ENCODE measurements around the gene NDUFC1. TPM values are rescaled to one million over a fixed set of nuclear protein-coding genes. Genes with fewer than 3 reads are reported as not detected.

Gene NDUFC1
- total RNA-seq, 2 donors from 2014 or later = 54.2 to 64.5 TPM

GRCh38 chr4:139295942-139296299 lies 6.4 kb downstream of the NDUFC1 start:
- no peaks in the 10 kb centered on the region for H3K27me3 Mint-ChIP-seq (ENCODE audit: insufficient read depth)
- Histone ChIP-seq H3K27ac (ENCODE audit: low read depth, low read length) (no peak overlapping the region), H3K9ac (ENCODE audit: extremely low read depth, low read length, poor library complexity, severe bottlenecking) (no peak overlapping the region), H3K4me3 (ENCODE audit: low read length) (peak overlapping the region; percentile 97), H3K9me3 (ENCODE audit: control insufficient read depth, low read length) (no peaks in the 10 kb centered on the region), H3K27me3 (ENCODE audit: control insufficient read depth, insufficient read depth, low read length, poor library complexity, severe bottlenecking) (no peaks in the 10 kb centered on the region), H3K4me1 (ENCODE audit: control insufficient read depth, insufficient read depth, low read length) (no peaks in the 10 kb centered on the region), H3K36me3 (ENCODE audit: control insufficient read depth, insufficient read depth, low read length) (peaks cover 31% of the 10 kb centered on the region)
- no peaks in the 10 kb centered on the region for H3K9me3 Mint-ChIP-seq
- no peak for DNase-seq
- H3K27ac Mint-ChIP-seq = peak overlapping the region; percentile 96
- WGBS, 2 experiments (ENCODE audit: insufficient coverage in 1 of 2, insufficient read length in 1 of 2) = 60 to 71% methylated on average over 1 to 6 of the region's 6 CpGs
- H3K4me3 Mint-ChIP-seq = peak overlapping the region; percentile 85
- peaks cover 25% of the 10 kb centered on the region for H3K36me3 Mint-ChIP-seq (ENCODE audit: low read depth)
- H3K4me1 Mint-ChIP-seq = peaks cover 18% of the 10 kb centered on the region
- no peak for TF ChIP-seq CTCF (conservative IDR thresholded peaks at IDR 0.05)

GRCh38 chr4:139295206-139295941 lies 6.9 kb downstream of the NDUFC1 start:
- Mint-ChIP-seq H3K27ac (peak overlapping the region; percentile 96), H3K27me3 (ENCODE audit: insufficient read depth) (no peaks in the 10 kb centered on the region), H3K4me3 (peak overlapping the region; percentile 85), H3K36me3 (ENCODE audit: low read depth) (peaks cover 26% of the 10 kb centered on the region), H3K4me1 (peaks cover 15% of the 10 kb centered on the region), H3K9me3 (no peaks in the 10 kb centered on the region)
- Histone ChIP-seq H3K27me3 (ENCODE audit: control insufficient read depth, insufficient read depth, low read length, poor library complexity, severe bottlenecking) (no peaks in the 10 kb centered on the region), H3K27ac (ENCODE audit: low read depth, low read length) (peak overlapping the region; percentile 60), H3K4me1 (ENCODE audit: control insufficient read depth, insufficient read depth, low read length) (no peaks in the 10 kb centered on the region), H3K9ac (ENCODE audit: extremely low read depth, low read length, poor library complexity, severe bottlenecking) (peak overlapping the region; percentile 80), H3K36me3 (ENCODE audit: control insufficient read depth, insufficient read depth, low read length) (peaks cover 31% of the 10 kb centered on the region), H3K4me3 (ENCODE audit: low read length) (peak overlapping the region; percentile 97), H3K9me3 (ENCODE audit: control insufficient read depth, low read length) (no peaks in the 10 kb centered on the region)
- DNase-seq = peak; percentile 99
- WGBS, 2 experiments (ENCODE audit: insufficient coverage in 1 of 2, insufficient read length in 1 of 2) = 8 to 30% methylated on average over 11 to 51 of the region's 51 CpGs
- peak; percentile 99 for TF ChIP-seq CTCF (conservative IDR thresholded peaks at IDR 0.05)

GRCh38 chr4:139286186-139286698 lies 16.0 kb downstream of the NDUFC1 start:
- Histone ChIP-seq H3K27me3 (ENCODE audit: control insufficient read depth, insufficient read depth, low read length, poor library complexity, severe bottlenecking) (no peaks in the 10 kb centered on the region), H3K9me3 (ENCODE audit: control insufficient read depth, low read length) (no peaks in the 10 kb centered on the region), H3K4me3 (ENCODE audit: low read length) (no peak overlapping the region), H3K27ac (ENCODE audit: low read depth, low read length) (no peak overlapping the region), H3K9ac (ENCODE audit: extremely low read depth, low read length, poor library complexity, severe bottlenecking) (no peak overlapping the region), H3K4me1 (ENCODE audit: control insufficient read depth, insufficient read depth, low read length) (no peaks in the 10 kb centered on the region), H3K36me3 (ENCODE audit: control insufficient read depth, insufficient read depth, low read length) (peaks cover 18% of the 10 kb centered on the region)
- Mint-ChIP-seq H3K27ac (no peak overlapping the region), H3K4me1 (no peaks in the 10 kb centered on the region), H3K4me3 (no peak overlapping the region), H3K9me3 (peaks cover 10% of the 10 kb centered on the region), H3K27me3 (ENCODE audit: insufficient read depth) (peaks cover 6% of the 10 kb centered on the region), H3K36me3 (ENCODE audit: low read depth) (peaks cover 22% of the 10 kb centered on the region)
- TF ChIP-seq CTCF (conservative IDR thresholded peaks at IDR 0.05) = no peak
- DNase-seq = no peak
- WGBS, 2 experiments (ENCODE audit: insufficient coverage in 1 of 2, insufficient read length in 1 of 2) = 89 to 97% methylated on average over 5 to 7 of the region's 7 CpGs
